Measurements from ENCODE around the gene GSE1.

- no peak for TF ChIP-seq POLR2A (IDR thresholded peaks at IDR 0.05; ENCODE audit: low read length)
- TF ChIP-seq GATA1 (IDR thresholded peaks at IDR 0.05; ENCODE audit: low read depth, low read length) = no peak
These were observed 41.6 kb upstream of the GSE1 start for GRCh38 chr16:85571563-85571812.
